RWPE1 (cell line): ENCODE measurements around the gene SLC19A1.

Source experiments
- CTCF ChIA-PET: fragments of 350-600 bp; sonication (Branson Sonifier 250); formaldehyde crosslinking; extraction: SDS; loops from one replicate; lab custom pipeline; 2021; lab: Yijun Ruan, JAX
- POLR2A ChIA-PET: fragments of 400-600 bp; formaldehyde crosslinking; extraction: SDS; loops from one replicate; lab custom pipeline; 2020; ENCODE audit warnings: antibody characterized with exemption; ENCODE audit not compliant: low non-redundant PET; lab: Yijun Ruan, JAX
- DNase-seq: peaks from one replicate; pipeline ENCODE4 v3.0.0; 2012; ENCODE audit warnings: low spot score
- H3K27ac ChIP-seq: fragments of 450-650 bp; 2 replicates; pipeline ENCODE4 v1.5.1; 2017
- CTCF ChIP-seq: fragments of 450-650 bp; conservative IDR thresholded peaks from 2 replicates; pipeline ENCODE4 v1.5.1; 2017; ENCODE audit warnings: low read depth, mild to moderate bottlenecking

The SLC19A1 gene

GRCh38 chr21:45550522-45551210 is 8.4 kb upstream of the SLC19A1 start:
- H3K27ac ChIP-seq = no peak overlapping the region
- CTCF ChIA-PET = interaction anchor here (0.7 kb wide), 1 partner anchor 45 kb away, joined by 3 read pairs; no protein-coding TSS in a partner anchor
- DNase-seq = no peak
- POLR2A ChIA-PET = no interaction called here
- TF ChIP-seq CTCF = no peak

GRCh38 chr21:45549626-45550463 is 7.6 kb upstream of the SLC19A1 start:
- CTCF ChIA-PET = interaction anchor here (0.7 kb wide), 1 partner anchor 46 kb away, joined by 3 read pairs; no protein-coding TSS in a partner anchor
- no peak overlapping the region for H3K27ac ChIP-seq
- no peak for TF ChIP-seq CTCF
- POLR2A ChIA-PET = no interaction called here
- no peak for DNase-seq

GRCh38 chr21:45548711-45549491 is 6.7 kb upstream of the SLC19A1 start:
- CTCF ChIA-PET = no interaction called here
- POLR2A ChIA-PET = no interaction called here
- H3K27ac ChIP-seq = no peak overlapping the region
- TF ChIP-seq CTCF = no peak
- DNase-seq = no peak

- no peak for DNase-seq
- ChIA-PET CTCF (interaction anchor here (0.5 kb wide), 1 partner anchor 481 kb away, joined by 6 read pairs; no protein-coding TSS in a partner anchor), POLR2A (no interaction called here)
- no peak for TF ChIP-seq CTCF
- no peak overlapping the region for H3K27ac ChIP-seq
Measured at GRCh38 chr21:45547545-45547900, 5.3 kb upstream of the SLC19A1 start.

GRCh38 chr21:45546636-45547544 is 4.7 kb upstream of the SLC19A1 start:
- H3K27ac ChIP-seq = no peak overlapping the region
- DNase-seq = no peak
- ChIA-PET POLR2A (no interaction called here), CTCF (no interaction called here)
- no peak for TF ChIP-seq CTCF
